ENCODE data around the gene HECTD4. TPM values are rescaled to one million over a fixed set of nuclear protein-coding genes. Genes with fewer than 3 reads are reported as not detected.

The HECTD4 gene
- total RNA-seq, 2 experiments from 2014 or later = 34.5 to 62.4 TPM

- no peaks in the 10 kb centered on the region for H4K20me1 ChIP-seq (ENCODE audit: insufficient read depth, low read length)
- 0 out of 2 replicates have a peak, but pooled peaks cover 5% of the 10 kb centered on the region for H3K36me3 ChIP-seq (ENCODE audit: insufficient read depth, low read length)
- H3K27ac ChIP-seq (ENCODE audit: low read depth, low read length, poor library complexity, severe bottlenecking) = no peak overlapping the region
- H3K9me2 ChIP-seq (ENCODE audit: insufficient read depth, low read length) = no peaks in the 10 kb centered on the region
- CTCF ChIA-PET (ENCODE audit: unreplicated experiment) = no interaction called here
- H3K4me2 ChIP-seq (ENCODE audit: low read length) = peak overlapping the region; percentile 53
- peak; percentile 42 for DNase-seq (ENCODE audit: low spot score)
- no peak overlapping the region for H3K4me3 ChIP-seq (ENCODE audit: low read depth, low read length, poor library complexity, severe bottlenecking)
- peaks cover 26% of the 10 kb centered on the region for H3K4me1 ChIP-seq (ENCODE audit: insufficient read depth, low read length, poor library complexity, severe bottlenecking)
- no peak overlapping the region for H2AFZ ChIP-seq (ENCODE audit: low read length)
- no peak for TF ChIP-seq CTCF (conservative IDR thresholded peaks at IDR 0.05; ENCODE audit: low read length)
- no peak for TF ChIP-seq EZH2phosphoT487 (IDR thresholded peaks at IDR 0.05; ENCODE audit: borderline replicate concordance, low read depth, low read length)
- POLR2A ChIA-PET = interaction anchor here (0.6 to 1.7 kb wide), 6 partner anchors 9 to 117 kb away, joined by 3 to 5 read pairs (median 4); partner anchors contain the start of genes ERP29 and TMEM116
- no peaks in the 10 kb centered on the region for H3K9me3 ChIP-seq (ENCODE audit: low read length)
- H3K79me2 ChIP-seq (ENCODE audit: insufficient read depth, low read depth, low read length) = no peaks in the 10 kb centered on the region
- intact Hi-C loops (cut with micrococcal nuclease; ENCODE audit: unreplicated experiment) = no loop called here
- BruUV-seq (replicated peaks) = no TSS peak
Measured at GRCh38 chr12:112130441-112130998, 251.7 kb downstream of the HECTD4 start.

- H3K36me3 ChIP-seq (ENCODE audit: insufficient read depth, low read length) = no peaks in the 10 kb centered on the region
- intact Hi-C loops (cut with micrococcal nuclease; ENCODE audit: unreplicated experiment) = no loop called here
- no peaks in the 10 kb centered on the region for H4K20me1 ChIP-seq (ENCODE audit: insufficient read depth, low read length)
- H3K9me3 ChIP-seq (ENCODE audit: low read length) = no peaks in the 10 kb centered on the region
- H3K27ac ChIP-seq (ENCODE audit: low read depth, low read length, poor library complexity, severe bottlenecking) = no peak overlapping the region
- no peak for TF ChIP-seq EZH2phosphoT487 (IDR thresholded peaks at IDR 0.05; ENCODE audit: borderline replicate concordance, low read depth, low read length)
- TF ChIP-seq CTCF (conservative IDR thresholded peaks at IDR 0.05; ENCODE audit: low read length) = no peak
- no peak for DNase-seq (ENCODE audit: low spot score)
- H3K9me2 ChIP-seq (ENCODE audit: insufficient read depth, low read length) = no peaks in the 10 kb centered on the region
- H3K4me3 ChIP-seq (ENCODE audit: low read depth, low read length, poor library complexity, severe bottlenecking) = no peak overlapping the region
- ChIA-PET POLR2A (interaction anchor here (3.3 kb wide), 1 partner anchor 18 kb away, joined by 36 read pairs; the partner anchor contains the start of gene NAA25), CTCF (ENCODE audit: unreplicated experiment) (no interaction called here)
- H3K79me2 ChIP-seq (ENCODE audit: insufficient read depth, low read depth, low read length) = no peaks in the 10 kb centered on the region
- no peak overlapping the region for H3K4me2 ChIP-seq (ENCODE audit: low read length)
- no peak overlapping the region for H2AFZ ChIP-seq (ENCODE audit: low read length)
- no TSS peak for BruUV-seq (replicated peaks)
- peaks cover 33% of the 10 kb centered on the region for H3K4me1 ChIP-seq (ENCODE audit: insufficient read depth, low read length, poor library complexity, severe bottlenecking)
Measured at GRCh38 chr12:112126911-112127310, 255.3 kb downstream of the HECTD4 start.

- Histone ChIP-seq H3K27ac (ENCODE audit: low read depth, low read length, poor library complexity, severe bottlenecking) (no peak overlapping the region), H3K9me2 (ENCODE audit: insufficient read depth, low read length) (no peaks in the 10 kb centered on the region), H3K4me1 (ENCODE audit: insufficient read depth, low read length, poor library complexity, severe bottlenecking) (peaks cover 31% of the 10 kb centered on the region), H3K36me3 (ENCODE audit: insufficient read depth, low read length) (no peaks in the 10 kb centered on the region), H3K79me2 (ENCODE audit: insufficient read depth, low read depth, low read length) (no peaks in the 10 kb centered on the region), H3K9me3 (ENCODE audit: low read length) (no peaks in the 10 kb centered on the region), H3K4me3 (ENCODE audit: low read depth, low read length, poor library complexity, severe bottlenecking) (peak overlapping the region; percentile 79), H3K4me2 (ENCODE audit: low read length) (peak overlapping the region; percentile 89), H2AFZ (ENCODE audit: low read length) (peak overlapping the region; percentile 46; the same call in 1 of the 2 replicates), H4K20me1 (ENCODE audit: insufficient read depth, low read length) (no peaks in the 10 kb centered on the region)
- DNase-seq (ENCODE audit: low spot score) = no peak
- intact Hi-C loops (cut with micrococcal nuclease; ENCODE audit: unreplicated experiment) = no loop called here
- TF ChIP-seq EZH2phosphoT487 (IDR thresholded peaks at IDR 0.05; ENCODE audit: borderline replicate concordance, low read depth, low read length) (no peak), CTCF (conservative IDR thresholded peaks at IDR 0.05; ENCODE audit: low read length) (no peak)
- CTCF ChIA-PET (ENCODE audit: unreplicated experiment) = interaction anchor here (0.6 kb wide), 2 partner anchors 289 to 605 kb away, joined by 3 to 4 read pairs; no protein-coding TSS in a partner anchor
- POLR2A ChIA-PET = interaction anchor here (1.0 to 3.3 kb wide), 3 partner anchors 9 to 112 kb away, joined by 3 to 36 read pairs (median 4); partner anchors contain the start of genes ERP29 and NAA25
- TSS peak; percentile 61 for BruUV-seq (replicated peaks)
Measured at GRCh38 chr12:112126000-112126438, 256.2 kb downstream of the HECTD4 start.
